Immature natural killer cell (primary cell): ENCODE results near the gene CMSS1. TPM values are rescaled to one million over a fixed set of nuclear protein-coding genes. Genes with fewer than 3 reads are reported as not detected.
"Not testable (repeated sequence)": the region's sequence is repeated elsewhere in the genome, so short reads cannot be mapped to it uniquely, and the experiment has no call there.

Source experiments
- DNase-seq, 3 donors: peaks; one replicate each; pipeline ENCODE4 v3.0.0; 2022; ENCODE audit warnings: mixed read lengths in 1 of 3
- H3K27ac Mint-ChIP-seq, 6 donors: one replicate each; pipeline ENCODE4 v1.8.0; 2020; ENCODE audit warnings: mixed read lengths in 6 of 6, mild to moderate bottlenecking in 5 of 6, inconsistent platforms in 4 of 6, moderate library complexity in 3 of 6
- H3K27me3 Mint-ChIP-seq, 3 donors: one replicate each; pipeline ENCODE4 v1.8.0; 2020 to 2021; ENCODE audit warnings: low read depth in 3 of 3, mild to moderate bottlenecking in 3 of 3, mixed read lengths in 3 of 3, moderate library complexity in 3 of 3, inconsistent platforms in 1 of 3
- H3K36me3 Mint-ChIP-seq, 3 donors: one replicate each; pipeline ENCODE4 v1.8.0; 2020; ENCODE audit warnings: mixed read lengths in 3 of 3, inconsistent platforms in 2 of 3, mild to moderate bottlenecking in 2 of 3
- H3K4me1 Mint-ChIP-seq, 2 donors: one replicate each; pipeline ENCODE4 v1.8.0; 2020; ENCODE audit warnings: inconsistent platforms in 2 of 2, mild to moderate bottlenecking in 2 of 2, mixed read lengths in 2 of 2, moderate library complexity in 1 of 2
- H3K4me3 Mint-ChIP-seq, 5 donors: one replicate each; pipeline ENCODE4 v1.8.0; 2020; ENCODE audit warnings: mild to moderate bottlenecking in 5 of 5, mixed read lengths in 5 of 5, inconsistent platforms in 3 of 5, moderate library complexity in 3 of 5
- H3K9me3 Mint-ChIP-seq, 6 donors: one replicate each; pipeline ENCODE4 v1.8.0; 2020; ENCODE audit warnings: mild to moderate bottlenecking in 6 of 6, mixed read lengths in 6 of 6, inconsistent platforms in 4 of 6, moderate library complexity in 3 of 6
- polyA plus RNA-seq, 3 donors: library from polyadenylated mRNA; unstranded; fragments of 300-500 nt; fragmentation: Illumina TruSeq; gene quantifications; one replicate each; pipeline ENCODE4 v1.2.3, GENCODE V29; 2021

The CMSS1 gene
- polyA plus RNA-seq, 3 donors from 2014 or later, result 12.1 to 13.4 (median 12.8) TPM

GRCh38 chr3:99833617-99834205, 16.0 kb downstream of the CMSS1 start:
- no peak overlapping the region for H3K4me3 Mint-ChIP-seq
- H3K4me1 Mint-ChIP-seq, result no peaks in the 10 kb centered on the region
- no peak for DNase-seq
- H3K36me3 Mint-ChIP-seq, result no peaks in the 10 kb centered on the region
- H3K27ac Mint-ChIP-seq, result no peak overlapping the region
- no peaks in the 10 kb centered on the region for H3K27me3 Mint-ChIP-seq
- H3K9me3 Mint-ChIP-seq, result no peaks in the 10 kb centered on the region

- H3K27ac Mint-ChIP-seq, result no peak overlapping the region
- no peak overlapping the region for H3K4me3 Mint-ChIP-seq
- H3K4me1 Mint-ChIP-seq, result no peaks in the 10 kb centered on the region
- no peak for DNase-seq
- H3K36me3 Mint-ChIP-seq, result no peaks in the 10 kb centered on the region
- H3K27me3 Mint-ChIP-seq, result no peaks in the 10 kb centered on the region
- H3K9me3 Mint-ChIP-seq, result no peaks in the 10 kb centered on the region
These were observed 16.7 kb downstream of the CMSS1 start for GRCh38 chr3:99834211-99834957.

GRCh38 chr3:99836681-99837080, 19.0 kb downstream of the CMSS1 start:
- H3K4me3 Mint-ChIP-seq, result no peak overlapping the region
- no peaks in the 10 kb centered on the region for H3K36me3 Mint-ChIP-seq
- no peaks in the 10 kb centered on the region for H3K4me1 Mint-ChIP-seq

GRCh38 chr3:99837715-99838114, 20.1 kb downstream of the CMSS1 start:
- Mint-ChIP-seq H3K4me3 (no peak overlapping the region), H3K9me3 (no peaks in the 10 kb centered on the region), H3K36me3 (no peaks in the 10 kb centered on the region), H3K27me3 (no peaks in the 10 kb centered on the region), H3K4me1 (no peaks in the 10 kb centered on the region), H3K27ac (no peak overlapping the region)
- no peak for DNase-seq

More at GRCh38 chr3:99836681-99837080, 19.0 kb downstream of the CMSS1 start:
- no peaks in the 10 kb centered on the region for H3K27me3 Mint-ChIP-seq
- no peaks in the 10 kb centered on the region for H3K9me3 Mint-ChIP-seq
- DNase-seq, result no peak
- H3K27ac Mint-ChIP-seq, result no peak overlapping the region

- H3K27me3 Mint-ChIP-seq, result no peaks in the 10 kb centered on the region
- H3K36me3 Mint-ChIP-seq, result no peaks in the 10 kb centered on the region
- H3K4me1 Mint-ChIP-seq, result no peaks in the 10 kb centered on the region
- H3K27ac Mint-ChIP-seq, result no peak overlapping the region
- no peak overlapping the region for H3K4me3 Mint-ChIP-seq
- no peak for DNase-seq
- no peaks in the 10 kb centered on the region for H3K9me3 Mint-ChIP-seq
These were observed 21.1 kb downstream of the CMSS1 start for GRCh38 chr3:99838755-99839154.

GRCh38 chr3:99839613-99840012, 22.0 kb downstream of the CMSS1 start:
- Mint-ChIP-seq H3K36me3 (no peaks in the 10 kb centered on the region), H3K4me1 (no peaks in the 10 kb centered on the region)

GRCh38 chr3:99841949-99842348, 24.3 kb downstream of the CMSS1 start:
- not testable (repeated sequence) for DNase-seq, H3K27ac Mint-ChIP-seq, H3K27me3 Mint-ChIP-seq, H3K9me3 Mint-ChIP-seq, H3K4me3 Mint-ChIP-seq, H3K36me3 Mint-ChIP-seq, H3K4me1 Mint-ChIP-seq

More at GRCh38 chr3:99839613-99840012, 22.0 kb downstream of the CMSS1 start:
- Mint-ChIP-seq H3K4me3 (no peak overlapping the region), H3K27me3 (peaks cover 0 to 2% (median 2%) of the 10 kb centered on the region in 3 donors), H3K27ac (no peak overlapping the region), H3K9me3 (no peaks in the 10 kb centered on the region)
- no peak for DNase-seq

- no peak for DNase-seq
- Mint-ChIP-seq H3K27ac (no peak overlapping the region), H3K4me1 (no peaks in the 10 kb centered on the region), H3K27me3 (peaks cover 0 to 4% (median 2%) of the 10 kb centered on the region in 3 donors), H3K36me3 (no peaks in the 10 kb centered on the region), H3K4me3 (no peak overlapping the region), H3K9me3 (peaks cover 0 to 1% (median 0%) of the 10 kb centered on the region in 6 donors)
These were observed 25.3 kb downstream of the CMSS1 start for GRCh38 chr3:99842826-99843589.

- no peak for DNase-seq
- Mint-ChIP-seq H3K27ac (no peak overlapping the region), H3K36me3 (no peaks in the 10 kb centered on the region), H3K9me3 (peaks cover 0 to 1% (median 0%) of the 10 kb centered on the region in 6 donors), H3K4me1 (no peaks in the 10 kb centered on the region), H3K4me3 (no peak overlapping the region), H3K27me3 (peaks cover 0 to 4% (median 2%) of the 10 kb centered on the region in 3 donors)
These were observed 26.1 kb downstream of the CMSS1 start for GRCh38 chr3:99843590-99844258.

GRCh38 chr3:99845331-99845730, 27.7 kb downstream of the CMSS1 start:
- H3K9me3 Mint-ChIP-seq, result peaks cover 0 to 1% (median 0%) of the 10 kb centered on the region in 6 donors
- H3K27me3 Mint-ChIP-seq, result peaks cover 0 to 4% (median 2%) of the 10 kb centered on the region in 3 donors
- DNase-seq, result no peak
- H3K4me1 Mint-ChIP-seq, result no peaks in the 10 kb centered on the region
- no peaks in the 10 kb centered on the region for H3K36me3 Mint-ChIP-seq
- no peak overlapping the region for H3K4me3 Mint-ChIP-seq
- no peak overlapping the region for H3K27ac Mint-ChIP-seq

GRCh38 chr3:99845999-99846398, 28.3 kb downstream of the CMSS1 start:
- Mint-ChIP-seq H3K9me3 (peaks cover 0 to 1% (median 0%) of the 10 kb centered on the region in 6 donors), H3K36me3 (no peaks in the 10 kb centered on the region), H3K27ac (no peak overlapping the region), H3K27me3 (peaks cover 0 to 4% (median 2%) of the 10 kb centered on the region in 3 donors), H3K4me1 (no peaks in the 10 kb centered on the region), H3K4me3 (no peak overlapping the region)
- no peak for DNase-seq

GRCh38 chr3:99846477-99847160, 29.0 kb downstream of the CMSS1 start:
- H3K4me3 Mint-ChIP-seq, result no peak overlapping the region
- DNase-seq, result no peak
- no peaks in the 10 kb centered on the region for H3K36me3 Mint-ChIP-seq
- peaks cover 2 to 4% (median 2%) of the 10 kb centered on the region in 3 donors for H3K27me3 Mint-ChIP-seq
- no peaks in the 10 kb centered on the region for H3K4me1 Mint-ChIP-seq
- H3K9me3 Mint-ChIP-seq, result peaks cover 0 to 1% (median 0%) of the 10 kb centered on the region in 6 donors
- no peak overlapping the region for H3K27ac Mint-ChIP-seq

- H3K4me1 Mint-ChIP-seq, result no peaks in the 10 kb centered on the region
- peaks cover 2 to 4% (median 3%) of the 10 kb centered on the region in 3 donors for H3K27me3 Mint-ChIP-seq
- H3K36me3 Mint-ChIP-seq, result no peaks in the 10 kb centered on the region
These were observed 30.8 kb downstream of the CMSS1 start for GRCh38 chr3:99848433-99848832.

More at GRCh38 chr3:99848433-99848832, 30.8 kb downstream of the CMSS1 start:
- H3K27ac Mint-ChIP-seq, result no peak overlapping the region
- DNase-seq, result no peak
- H3K9me3 Mint-ChIP-seq, result peaks cover 0 to 1% (median 0%) of the 10 kb centered on the region in 6 donors
- no peak overlapping the region for H3K4me3 Mint-ChIP-seq
